H1 (cell line): ENCODE data around the gene MPP3. TPM values are rescaled to one million over a fixed set of nuclear protein-coding genes. Genes with fewer than 3 reads are reported as not detected.

Experiments used
- CTCF ChIA-PET: fragments of 300-600 bp; sonication (Branson Sonifier 250); formaldehyde crosslinking; loops from one replicate; lab custom pipeline; 2021; ENCODE audit not compliant: partially characterized antibody; lab: Charles Lee
- POLR2A ChIA-PET: fragments of 300-600 bp; sonication (Branson Sonifier 250); formaldehyde crosslinking; loops from one replicate; lab custom pipeline; 2021; ENCODE audit warnings: inconsistent platforms; ENCODE audit not compliant: partially characterized antibody; lab: Charles Lee
- DNase-seq, 2 experiments: peaks; one replicate each; pipeline versions ENCODE4 v3.0.0 to v3.0.0-alpha.2; 2010 to 2022; ENCODE audit warnings: low spot score in 2 of 2, low read depth in 1 of 2, mixed read lengths in 1 of 2
- FAIRE-seq: peaks from 2 replicates; lab custom pipeline; 2011; peaks lifted over from hg19 to GRCh38; lab: Jason Lieb, UNC
- H2AFZ ChIP-seq: 2 replicates; pipeline ENCODE4 v1.8.1; 2012; ENCODE audit warnings: low read length, inconsistent platforms
- H2AK5ac ChIP-seq: 2 replicates; pipeline ENCODE4 v1.6.1; 2013; ENCODE audit warnings: low read depth, low read length
- H2BK120ac ChIP-seq: replicated peaks from 2 replicates; pipeline ENCODE3; 2013; ENCODE audit warnings: low read depth, low read length, inconsistent platforms
- H2BK12ac ChIP-seq: 2 replicates; pipeline ENCODE4 v1.6.1; 2013; ENCODE audit warnings: low read depth, low read length
- H2BK15ac ChIP-seq: 2 replicates; pipeline ENCODE4 v1.6.1; 2013; ENCODE audit warnings: low read length
- H2BK20ac ChIP-seq: 2 replicates; pipeline ENCODE4 v1.6.1; 2013; ENCODE audit warnings: low read length
- H2BK5ac ChIP-seq: 2 replicates; pipeline ENCODE4 v1.6.1; 2013; ENCODE audit warnings: low read depth, low read length
- H3K14ac ChIP-seq: 2 replicates; pipeline ENCODE4 v1.6.1; 2013; ENCODE audit warnings: inconsistent platforms; ENCODE audit not compliant: insufficient read length
- H3K18ac ChIP-seq: 2 replicates; pipeline ENCODE4 v1.6.1; 2013; ENCODE audit warnings: low read length; ENCODE audit errors: extremely low read depth
- H3K23ac ChIP-seq: 2 replicates; pipeline ENCODE4 v1.6.1; 2013; ENCODE audit warnings: inconsistent platforms; ENCODE audit not compliant: insufficient read length
- H3K23me2 ChIP-seq: 2 replicates; pipeline ENCODE4 v1.6.1; 2013; ENCODE audit warnings: low read depth, low read length
- H3K27ac ChIP-seq: 2 replicates; pipeline ENCODE4 v1.6.1; 2011; ENCODE audit warnings: low read depth, low read length, inconsistent platforms
- H3K27me3 ChIP-seq, 4 experiments: replicated peaks in 1 of 4; 1 replicate in 1 of 4; 2 replicates in 3 of 4; pipeline versions ENCODE4 v1.6.1 to v1.8.1; 2011 to 2013; ENCODE audit warnings: low read length in 3 of 4, mild to moderate bottlenecking in 3 of 4, inconsistent platforms in 2 of 4, mixed read lengths in 2 of 4, moderate library complexity in 1 of 4; ENCODE audit not compliant: control insufficient read depth in 3 of 4, insufficient read depth in 3 of 4; ENCODE audit errors: extremely low read depth in 1 of 4
- H3K36me3 ChIP-seq, 4 experiments: 2 replicates each; pipeline versions ENCODE4 v1.6.1 to v1.8.1; 2011 to 2013; ENCODE audit warnings: mild to moderate bottlenecking in 4 of 4, low read length in 3 of 4, moderate library complexity in 2 of 4, control low read depth in 1 of 4, inconsistent platforms in 1 of 4; ENCODE audit not compliant: insufficient read depth in 4 of 4, control insufficient read depth in 2 of 4
- H3K4ac ChIP-seq: replicated peaks from 2 replicates; pipeline ENCODE3; 2013; ENCODE audit warnings: low read length, low read depth, mixed read lengths, inconsistent platforms; ENCODE audit not compliant: insufficient read length
- H3K4me1 ChIP-seq, 4 experiments: replicated peaks in 1 of 4; 1 replicate in 1 of 4; 2 replicates in 3 of 4; pipeline versions ENCODE4 v1.6.1 to v1.8.1; 2011 to 2013; ENCODE audit warnings: low read length in 3 of 4, inconsistent platforms in 2 of 4, mixed read lengths in 1 of 4; ENCODE audit not compliant: insufficient read depth in 4 of 4, control insufficient read depth in 3 of 4
- H3K4me2 ChIP-seq, 2 experiments: 2 replicates each; pipeline versions ENCODE4 v1.6.1 to v1.8.1; 2011 to 2013; ENCODE audit warnings: low read depth in 2 of 2, low read length in 2 of 2, control low read depth in 1 of 2, inconsistent platforms in 1 of 2, mild to moderate bottlenecking in 1 of 2; ENCODE audit not compliant: insufficient read depth in 1 of 2
- H3K4me3 ChIP-seq, 4 experiments: fragments of 200-600, 300-600 bp in 1 of 4; sonication (generic), shearing (Covaris generic), sonication (Bioruptor Twin) in 1 of 4; 2 replicates each; pipeline versions ENCODE4 v1.5.1 to v1.8.1; 2011 to 2016; ENCODE audit warnings: low read length in 4 of 4, low read depth in 3 of 4, control low read depth in 2 of 4, inconsistent platforms in 2 of 4, mild to moderate bottlenecking in 2 of 4, mixed read lengths in 1 of 4, moderate library complexity in 1 of 4; ENCODE audit not compliant: insufficient read depth in 2 of 4; ENCODE audit errors: extremely low read depth in 1 of 4
- H3K56ac ChIP-seq: replicated peaks from 2 replicates; pipeline ENCODE3; 2013; ENCODE audit warnings: low read depth, mild to moderate bottlenecking, mixed read lengths, low read length, inconsistent platforms; ENCODE audit not compliant: insufficient read length
- H3K79me1 ChIP-seq: 2 replicates; pipeline ENCODE4 v1.6.1; 2013; ENCODE audit warnings: low read depth, low read length, control low read depth
- H3K79me2 ChIP-seq, 2 experiments: 2 replicates each; pipeline versions ENCODE4 v1.6.1 to v1.8.1; 2012 to 2013; ENCODE audit warnings: low read length in 2 of 2, mild to moderate bottlenecking in 2 of 2, inconsistent platforms in 1 of 2; ENCODE audit not compliant: insufficient read depth in 2 of 2, control insufficient read depth in 1 of 2
- H3K9ac ChIP-seq, 4 experiments: replicated peaks in 1 of 4; 1 replicate in 1 of 4; 2 replicates in 3 of 4; pipeline versions ENCODE4 v1.6.1 to v1.8.1; 2011 to 2013; ENCODE audit warnings: low read depth in 3 of 4, low read length in 3 of 4, control low read depth in 2 of 4, mild to moderate bottlenecking in 2 of 4, moderate library complexity in 2 of 4, inconsistent platforms in 1 of 4; ENCODE audit errors: extremely low read depth in 1 of 4
- H3K9me3 ChIP-seq, 2 experiments: 2 replicates each; pipeline versions ENCODE4 v1.6.1 to v1.8.1; 2012 to 2013; ENCODE audit warnings: mild to moderate bottlenecking in 2 of 2, moderate library complexity in 2 of 2, control low read depth in 1 of 2, inconsistent platforms in 1 of 2, low read depth in 1 of 2, low read length in 1 of 2, mixed read lengths in 1 of 2; ENCODE audit not compliant: insufficient read depth in 2 of 2
- H4K20me1 ChIP-seq, 2 experiments: replicated peaks in 1 of 2; 2 replicates each; pipeline versions ENCODE3 to v1.8.1; 2011 to 2013; ENCODE audit warnings: inconsistent platforms in 2 of 2, low read length in 2 of 2, mild to moderate bottlenecking in 1 of 2; ENCODE audit not compliant: insufficient read depth in 2 of 2, control insufficient read depth in 1 of 2
- H4K5ac ChIP-seq: 2 replicates; pipeline ENCODE4 v1.6.1; 2013; ENCODE audit warnings: low read length, low read depth, mixed read lengths, inconsistent platforms; ENCODE audit not compliant: insufficient read length
- H4K8ac ChIP-seq: 2 replicates; pipeline ENCODE4 v1.8.0; 2013; ENCODE audit warnings: mild to moderate bottlenecking, moderate library complexity, low read length, inconsistent platforms; ENCODE audit not compliant: insufficient read depth; ENCODE audit errors: extremely low read depth
- H4K91ac ChIP-seq: replicated peaks from 2 replicates; pipeline ENCODE3; 2013; ENCODE audit warnings: low read length, mixed read lengths, inconsistent platforms; ENCODE audit not compliant: insufficient read length
- CTCF ChIP-seq, 3 experiments: IDR thresholded peaks; 1 replicate in 2 of 3; 2 replicates in 1 of 3; pipeline versions ENCODE4 v1.5.1 to v1.6.1; 2011; ENCODE audit warnings: low read length in 3 of 3, mild to moderate bottlenecking in 3 of 3, inconsistent platforms in 2 of 3, low read depth in 1 of 3, moderate library complexity in 1 of 3; ENCODE audit not compliant: insufficient read depth in 1 of 3; ENCODE audit errors: control extremely low read depth in 1 of 3
- EZH2 ChIP-seq: fragments of 200-600 bp; sonication (generic); IDR thresholded peaks from 2 replicates; pipeline ENCODE4 v1.7.1; 2012; ENCODE audit warnings: low read depth, mild to moderate bottlenecking, moderate library complexity, low read length, inconsistent platforms; ENCODE audit not compliant: severe bottlenecking
- RFX5 ChIP-seq: IDR thresholded peaks from 2 replicates; pipeline ENCODE4 v1.6.1; 2011; ENCODE audit warnings: low read depth, low read length, improper control_type of control experiment, borderline replicate concordance
- SRF ChIP-seq: IDR thresholded peaks from 2 replicates; pipeline ENCODE4 v1.6.1; 2011; ENCODE audit warnings: mild to moderate bottlenecking, low read depth, low read length, moderate library complexity
- YY1 ChIP-seq: IDR thresholded peaks from 2 replicates; pipeline ENCODE4 v1.6.1; 2011; ENCODE audit warnings: low read depth, mild to moderate bottlenecking, low read length
- WGBS, 2 experiments: shearing (Covaris generic) in 1 of 2; methylation state at CpG; one replicate each; pipeline versions ENCODE4 v1.1.6 to v1.1.7; 2013 to 2015; ENCODE audit warnings: low lambda C conversion rate in 2 of 2, mixed read lengths in 2 of 2, inconsistent platforms in 1 of 2, low coverage in 1 of 2, missing lambda C conversion rate in 1 of 2; ENCODE audit not compliant: insufficient replicate concordance in 2 of 2, insufficient coverage in 1 of 2, insufficient read length in 1 of 2; ENCODE audit errors: extremely low coverage in 1 of 2, missing lambda C conversion rate in 1 of 2; 5-methylcytosine and 5-hydroxymethylcytosine counted together
- polyA plus RNA-seq, 7 experiments: library from polyadenylated mRNA; depleted of rRNA in 3 of 7; stranded (reverse) in 5 of 7; unstranded in 2 of 7; fragments of >200 nt in 5 of 7; fragments of 200-250 nt in 2 of 7; gene quantifications; 1 replicate in 5 of 7; 2 replicates in 1 of 7; 4 replicates in 1 of 7; pipeline versions ENCODE4 v1.2.1 to v1.2.3, GENCODE V29; 2011 to 2013; ENCODE audit warnings: missing spikeins in 2 of 7, mixed read lengths in 2 of 7
- total RNA-seq: library from RNA; stranded (reverse); fragmentation: NEBNext Ultra II Directional; extraction: Animal tissue kit (Norgen Biotek cat#: 25700); gene quantifications from 2 replicates; pipeline ENCODE4 v1.2.1, GENCODE V29; 2021

MPP3 gene
- total and polyA plus RNA-seq, 2 of the 8 experiments (the other 6 are each of a cell fraction or from before 2014, with no cell fraction given) = 3.1 to 6.1 TPM

- H3K79me1 ChIP-seq = no peaks in the 10 kb centered on the region
- no peak within 1 kb of the TSS for H3K14ac ChIP-seq
- no peaks in the 10 kb centered on the region for H3K36me3 ChIP-seq
- FAIRE-seq (no peak), DNase-seq (peak in 1 of 2 experiments; percentile 63)
- H2AK5ac ChIP-seq = no peak within 1 kb of the TSS
- 44% methylated on average over 16 of the region's 17 CpGs; no CpG with 5 or more reads in 1 of the 2 experiments for WGBS, 2 experiments
- no peaks in the 10 kb centered on the region for H4K20me1 ChIP-seq
- no peak within 1 kb of the TSS for H2BK12ac ChIP-seq
- peak within 1 kb of the TSS; percentile 48 for H2AFZ ChIP-seq
- no peak within 1 kb of the TSS for H2BK5ac ChIP-seq
- H3K9ac ChIP-seq = no peak within 1 kb of the TSS
- no peaks in the 10 kb centered on the region for H3K23me2 ChIP-seq
- no peak within 1 kb of the TSS for H3K56ac ChIP-seq
- no peak within 1 kb of the TSS for H2BK20ac ChIP-seq
- no peak within 1 kb of the TSS for H4K91ac ChIP-seq
- H2BK15ac ChIP-seq = no peak within 1 kb of the TSS
- H3K23ac ChIP-seq = no peak within 1 kb of the TSS
- H3K4me2 ChIP-seq = peak within 1 kb of the TSS; percentile 30 to 72; a peak in 3 of 4 replicates
- no peak for TF ChIP-seq YY1
- peak in 1 of 3 experiments; percentile 0; a peak in 1 of 4 replicates for TF ChIP-seq CTCF (IDR thresholded peaks at IDR 0.05; ENCODE audit: control extremely low read depth in 1 of 3, insufficient read depth in 1 of 3, low read depth in 1 of 3, low read length in 3 of 3)
- TF ChIP-seq RFX5 = no peak
- no peak for TF ChIP-seq SRF
- no peak for TF ChIP-seq EZH2
- no peak within 1 kb of the TSS for H4K5ac ChIP-seq
- POLR2A ChIA-PET = interaction anchor here (1.1 to 1.8 kb wide), 6 partner anchors 15 to 71 kb away, joined by 3 to 6 read pairs (median 3); partner anchors contain the start of gene MPP3
- H3K4me1 ChIP-seq = peaks cover 0 to 5% (median 1%) of the 10 kb centered on the region in 4 experiments; a peak in 2 of 7 replicates
- no peak within 1 kb of the TSS for H4K8ac ChIP-seq
- no peak within 1 kb of the TSS for H3K4ac ChIP-seq
- no peak within 1 kb of the TSS for H2BK120ac ChIP-seq
- no peaks in the 10 kb centered on the region for H3K9me3 ChIP-seq
- H3K27me3 ChIP-seq = peaks cover 0 to 3% (median 0%) of the 10 kb centered on the region in 4 experiments; a peak in 2 of 7 replicates
- no peak within 1 kb of the TSS for H3K18ac ChIP-seq
- CTCF ChIA-PET = interaction anchor here (0.6 to 3.2 kb wide), 42 partner anchors 9 to 270 kb away, joined by 3 to 27 read pairs (median 5); partner anchors contain the start of genes CFAP97D1 and MPP3
- H3K27ac ChIP-seq = no peak within 1 kb of the TSS
- H3K4me3 ChIP-seq = peak within 1 kb of the TSS in 3 of 4 experiments; percentile 9 to 46 (median 23); a peak in 5 of 8 replicates
- no peaks in the 10 kb centered on the region for H3K79me2 ChIP-seq
Measured at GRCh38 chr17:43846963-43847371, 14.0 kb upstream of the MPP3 start, which contains the start of gene CD300LG. Gene CD300LG, plus strand, starts transcription at chr17:43847176. Its CDS starts 41 bp downstream, at chr17:43847217.
